HEK293T (cell line): Measurements from ENCODE around the gene GPR146.
"Not testable (repeated sequence)": the region's sequence is repeated elsewhere in the genome, so short reads cannot be mapped to it uniquely, and the experiment has no call there.

Source experiments
- CTCF ChIA-PET: fragments of 350-600 bp; formaldehyde crosslinking; extraction: SDS; loops from one replicate; lab custom pipeline; 2021; ENCODE audit warnings: antibody characterized with exemption, inconsistent platforms; lab: Yijun Ruan, JAX
- POLR2A ChIA-PET: fragments of 350-600 bp; formaldehyde crosslinking; extraction: SDS; loops from one replicate; lab custom pipeline; 2020; ENCODE audit warnings: antibody characterized with exemption, inconsistent platforms; lab: Yijun Ruan, JAX
- DNase-seq: peaks from one replicate; pipeline ENCODE4 v3.0.0; 2012; ENCODE audit warnings: mixed read lengths; ENCODE audit errors: extremely low spot score
- ARNT ChIP-seq: fragments of 450-650 bp; IDR thresholded peaks from 2 replicates; pipeline ENCODE4 v1.6.1; 2017; ENCODE audit warnings: mild to moderate bottlenecking
- BHLHE40 ChIP-seq: fragments of 450-650 bp; IDR thresholded peaks from 2 replicates; pipeline ENCODE4 v1.6.1; 2016; ENCODE audit warnings: mild to moderate bottlenecking, moderate library complexity, borderline replicate concordance
- ELF4 ChIP-seq: fragments of 450-650 bp; IDR thresholded peaks from 2 replicates; pipeline ENCODE4 v1.6.1; 2017; ENCODE audit warnings: antibody characterized with exemption
- FOXA1 ChIP-seq: fragments of 450-650 bp; IDR thresholded peaks from 2 replicates; pipeline ENCODE4 v1.6.1; 2016; ENCODE audit warnings: mild to moderate bottlenecking
- FOXK2 ChIP-seq: fragments of 450-650 bp; IDR thresholded peaks from 2 replicates; pipeline ENCODE4 v1.6.1; 2016; ENCODE audit warnings: mild to moderate bottlenecking
- FOXM1 ChIP-seq: fragments of 450-650 bp; IDR thresholded peaks from 2 replicates; pipeline ENCODE4 v1.6.1; 2017; ENCODE audit warnings: mild to moderate bottlenecking, borderline replicate concordance
- HDGF ChIP-seq: fragments of 450-650 bp; IDR thresholded peaks from 2 replicates; pipeline ENCODE4 v1.6.1; 2017; ENCODE audit warnings: antibody characterized with exemption, borderline replicate concordance
- L3MBTL2 ChIP-seq: fragments of 450-650 bp; conservative IDR thresholded peaks from 2 replicates; pipeline ENCODE4 v1.6.1; 2016; ENCODE audit warnings: mild to moderate bottlenecking
- LEF1 ChIP-seq: fragments of 450-650 bp; IDR thresholded peaks from 2 replicates; pipeline ENCODE4 v1.6.1; 2017; ENCODE audit warnings: mild to moderate bottlenecking, borderline replicate concordance
- NFRKB ChIP-seq: fragments of 450-650 bp; IDR thresholded peaks from 2 replicates; pipeline ENCODE4 v1.6.1; 2016; ENCODE audit warnings: mild to moderate bottlenecking, moderate library complexity
- SP1 ChIP-seq: fragments of 450-650 bp; IDR thresholded peaks from 2 replicates; pipeline ENCODE4 v1.6.1; 2017
- SUZ12 ChIP-seq: fragments of 450-650 bp; IDR thresholded peaks from 2 replicates; pipeline ENCODE4 v1.6.1; 2016; ENCODE audit warnings: mild to moderate bottlenecking
- TARDBP ChIP-seq: fragments of 450-650 bp; IDR thresholded peaks from 2 replicates; pipeline ENCODE4 v1.6.1; 2016
- ZNF384 ChIP-seq: fragments of 450-650 bp; IDR thresholded peaks from 2 replicates; pipeline ENCODE4 v1.6.1; 2016
- TF ChIP-seq, protein P1 (sequence below): fragments of 450-650 bp; IDR thresholded peaks from 2 replicates; pipeline ENCODE4 v1.6.1; 2016

The GPR146 gene

DNA sequence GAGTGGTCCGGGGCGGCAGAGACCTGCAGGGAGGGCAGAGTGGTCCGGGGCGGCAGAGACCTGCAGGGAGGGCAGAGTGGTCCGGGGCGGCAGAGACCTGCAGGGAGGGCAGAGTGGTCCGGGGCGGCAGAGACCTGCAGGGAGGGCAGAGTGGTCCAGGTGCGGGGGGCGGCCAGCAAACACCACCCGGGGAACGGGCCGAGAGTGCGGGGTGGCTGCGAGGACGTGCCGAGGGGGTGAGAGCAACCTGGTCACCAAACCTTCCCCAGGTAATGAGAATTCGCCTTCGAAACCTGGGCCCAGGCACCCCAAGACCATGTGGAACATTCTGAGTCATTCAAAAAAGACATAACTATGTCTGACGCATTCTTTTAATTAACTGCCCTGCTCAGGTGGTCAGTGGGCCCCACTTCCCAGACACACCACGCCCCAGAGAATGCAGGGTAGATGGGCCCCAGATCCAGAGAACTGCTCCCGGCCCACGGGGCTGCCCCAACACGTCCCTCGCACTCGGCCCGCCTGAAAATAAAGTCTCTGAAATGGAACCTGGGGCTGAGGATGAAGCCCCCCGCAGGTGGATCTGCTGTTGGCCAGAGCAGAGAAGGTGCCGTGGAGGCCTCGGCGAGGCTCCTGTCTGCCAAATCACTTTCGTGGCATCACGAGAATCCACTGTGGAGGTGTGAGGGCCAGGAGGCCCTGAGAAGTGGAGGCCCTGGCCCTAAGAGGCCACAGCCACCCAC is 12.5 kb upstream of the GPR146 start:
- no peak for DNase-seq
- POLR2A ChIA-PET: no interaction called here
- TF ChIP-seq SUZ12: no peak
- CTCF ChIA-PET: no interaction called here

DNA sequence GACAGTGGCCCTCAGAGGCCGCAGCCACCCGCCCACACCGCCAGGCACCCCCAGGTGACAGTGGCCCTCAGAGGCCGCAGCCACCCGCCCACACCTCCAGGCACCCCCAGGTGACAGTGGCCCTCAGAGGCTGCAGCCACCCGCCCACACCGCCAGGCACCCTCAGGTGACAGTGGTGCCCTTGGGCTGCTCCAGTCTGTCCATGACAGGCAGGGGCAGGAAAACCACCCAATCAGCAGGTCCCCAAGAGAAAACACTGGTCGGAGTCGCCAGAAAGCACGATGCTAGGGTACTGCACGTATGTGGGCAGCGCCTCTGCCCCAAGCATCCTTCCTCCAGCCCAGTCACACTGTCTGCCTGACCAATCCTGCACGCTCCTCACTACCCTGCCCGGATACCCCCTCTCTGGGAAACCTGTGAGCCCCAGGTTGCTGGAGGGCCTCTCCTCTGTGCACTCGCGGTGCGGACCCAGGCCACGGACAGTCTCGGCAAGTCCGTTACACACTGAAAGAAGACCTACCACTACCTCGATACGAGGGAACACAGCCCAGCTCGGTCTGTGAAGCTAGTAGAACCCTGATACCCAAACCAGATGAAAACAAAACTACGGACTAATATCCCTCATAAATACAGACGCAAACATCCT is 11.7 kb upstream of the GPR146 start:
- ChIA-PET CTCF (no interaction called here), POLR2A (no interaction called here)
- TF ChIP-seq ELF4: no peak
- TF ChIP-seq SUZ12: no peak
- no peak for TF ChIP-seq FOXA1
- TF ChIP-seq, protein P1, sequence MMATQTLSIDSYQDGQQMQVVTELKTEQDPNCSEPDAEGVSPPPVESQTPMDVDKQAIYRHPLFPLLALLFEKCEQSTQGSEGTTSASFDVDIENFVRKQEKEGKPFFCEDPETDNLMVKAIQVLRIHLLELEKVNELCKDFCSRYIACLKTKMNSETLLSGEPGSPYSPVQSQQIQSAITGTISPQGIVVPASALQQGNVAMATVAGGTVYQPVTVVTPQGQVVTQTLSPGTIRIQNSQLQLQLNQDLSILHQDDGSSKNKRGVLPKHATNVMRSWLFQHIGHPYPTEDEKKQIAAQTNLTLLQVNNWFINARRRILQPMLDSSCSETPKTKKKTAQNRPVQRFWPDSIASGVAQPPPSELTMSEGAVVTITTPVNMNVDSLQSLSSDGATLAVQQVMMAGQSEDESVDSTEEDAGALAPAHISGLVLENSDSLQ: no peak
- TF ChIP-seq ARNT: no peak
- no peak for TF ChIP-seq FOXM1
- TF ChIP-seq FOXK2: no peak
- no peak for TF ChIP-seq HDGF
- no peak for TF ChIP-seq NFRKB
- TF ChIP-seq TARDBP: no peak
- no peak for TF ChIP-seq ZNF384
- no peak for TF ChIP-seq SP1
- TF ChIP-seq BHLHE40: no peak
- no peak for TF ChIP-seq LEF1
- no peak for DNase-seq

DNA sequence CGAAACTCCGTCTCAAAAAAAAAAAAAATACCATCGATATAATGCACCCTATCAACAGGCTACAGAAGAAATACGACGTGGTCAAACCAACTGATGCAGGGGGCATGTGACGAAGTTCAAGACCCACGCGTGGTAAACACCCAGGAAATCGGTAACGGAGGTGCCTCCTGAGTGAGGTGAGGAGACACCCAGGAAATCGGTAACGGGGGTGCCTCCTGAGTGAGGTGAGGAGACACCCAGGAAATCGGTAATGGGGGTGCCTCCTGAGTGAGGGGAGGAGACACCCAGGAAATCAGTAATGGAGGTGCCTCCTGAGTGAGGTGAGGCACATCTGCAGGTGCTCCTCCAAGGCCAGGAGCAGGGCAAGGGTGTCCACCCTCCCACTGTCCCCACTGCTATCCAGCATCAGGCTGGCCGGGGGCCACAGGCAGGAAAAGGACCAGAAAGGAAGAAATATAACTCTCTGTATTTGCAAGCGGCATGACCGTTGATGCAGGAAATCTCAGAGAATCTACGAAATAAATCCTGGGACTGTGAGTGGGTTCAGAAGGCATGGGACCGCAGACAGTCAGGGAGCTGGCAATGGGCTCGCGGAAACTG is 10.7 kb upstream of the GPR146 start:
- DNase-seq: no peak
- ChIA-PET CTCF (no interaction called here), POLR2A (no interaction called here)
- TF ChIP-seq BHLHE40 (no peak), ELF4 (no peak), FOXA1 (no peak), ZNF384 (no peak), FOXM1 (no peak), LEF1 (no peak), FOXK2 (no peak), SUZ12 (no peak), HDGF (no peak), TARDBP (no peak), NFRKB (no peak)
- TF ChIP-seq, protein P1: no peak

DNA sequence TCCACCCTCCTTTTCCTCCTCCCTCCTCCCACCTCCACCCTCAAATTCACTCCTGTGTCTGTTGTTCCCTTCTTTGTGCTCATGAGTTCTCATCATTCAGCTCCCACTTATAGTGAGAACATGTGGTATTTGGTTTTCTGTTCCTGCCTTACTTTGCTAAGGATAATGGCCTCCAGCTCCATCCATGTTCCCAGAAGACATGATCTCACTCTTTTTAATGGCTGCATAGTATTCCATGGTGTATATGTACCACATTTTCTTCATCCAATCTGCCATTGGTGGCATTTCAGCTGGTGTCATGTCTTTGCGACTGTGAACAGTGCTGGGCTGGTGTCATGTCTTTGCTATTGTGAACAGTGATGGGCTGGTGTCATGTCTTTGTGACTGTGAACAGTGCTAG is 9.6 kb upstream of the GPR146 start:
- POLR2A ChIA-PET, CTCF ChIA-PET, DNase-seq: not testable (repeated sequence)

DNA sequence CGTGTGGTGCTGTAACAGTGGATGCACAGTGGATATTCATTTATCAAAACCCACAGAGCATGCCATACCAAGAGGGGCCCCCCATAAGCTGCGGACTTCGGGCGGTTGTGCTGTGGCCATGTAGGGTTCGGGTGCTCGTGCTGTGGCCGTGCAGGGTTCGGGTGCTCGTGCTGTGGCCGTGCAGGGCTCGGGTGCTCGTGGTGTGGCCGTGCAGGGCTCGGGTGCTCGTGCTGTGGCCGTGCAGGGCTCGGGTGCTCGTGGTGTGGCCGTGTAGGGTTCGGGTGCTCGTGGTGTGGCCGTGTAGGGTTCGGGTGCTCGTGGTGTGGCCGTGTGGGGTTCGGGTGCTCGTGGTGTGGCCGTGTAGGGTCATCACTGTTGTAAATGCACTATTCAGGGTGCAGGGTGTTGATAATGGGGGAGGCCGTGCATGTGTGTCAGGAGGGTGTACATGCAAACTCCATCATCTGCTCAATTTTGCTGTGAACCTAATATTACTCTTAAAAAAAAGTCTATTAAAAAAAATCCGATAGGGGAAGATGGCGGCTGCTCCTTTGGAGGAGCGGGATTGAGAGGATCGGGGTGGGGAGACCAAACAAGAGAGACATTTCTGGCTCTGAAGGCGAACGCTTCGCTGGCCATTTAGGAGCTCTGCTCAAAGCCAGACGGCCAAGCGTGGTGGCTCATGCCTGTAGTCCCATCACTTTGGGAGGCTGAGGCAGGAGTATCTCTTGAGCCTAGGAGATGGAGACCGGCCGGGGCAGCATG is 8.0 kb upstream of the GPR146 start:
- CTCF ChIA-PET, DNase-seq, POLR2A ChIA-PET: not testable (repeated sequence)

DNA sequence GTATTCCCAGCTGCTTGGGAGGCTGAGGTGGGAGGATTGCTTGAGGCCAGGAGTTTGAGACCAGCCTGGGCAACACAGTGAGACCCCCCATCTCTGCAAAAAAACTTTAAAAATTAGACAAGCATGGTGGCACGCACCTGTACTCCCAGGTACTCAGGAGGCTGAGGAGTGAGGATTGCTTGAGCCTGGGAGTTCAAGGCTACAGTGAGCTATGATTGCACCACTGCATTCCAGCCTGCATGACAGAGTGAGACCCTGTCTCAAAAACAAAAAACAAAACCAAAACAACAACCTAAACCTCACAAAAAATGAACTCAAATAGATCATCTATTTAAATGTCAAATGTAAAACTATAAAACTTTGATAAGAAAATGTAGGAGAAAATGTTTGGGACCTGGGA is 4.1 kb upstream of the GPR146 start:
- POLR2A ChIA-PET, CTCF ChIA-PET: not testable (repeated sequence)

DNA sequence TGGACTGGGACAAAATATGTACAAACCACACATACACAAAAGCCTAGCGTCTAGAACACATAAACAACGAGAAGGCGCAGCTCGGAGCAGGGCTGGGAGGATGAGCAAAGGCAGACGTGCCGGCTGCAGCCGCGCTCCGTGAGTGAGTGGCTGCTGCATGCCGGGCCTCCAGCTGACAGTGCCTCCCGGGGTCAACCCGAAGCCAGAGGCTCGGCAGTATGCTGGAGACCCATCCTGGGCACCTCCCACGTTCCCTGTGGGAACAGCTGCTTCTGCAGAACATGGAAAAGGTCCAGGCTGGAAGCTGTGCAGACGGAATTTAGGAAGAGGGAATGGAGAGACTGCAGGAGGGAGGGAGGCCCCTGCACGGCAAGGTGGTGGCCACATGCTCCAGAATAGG is 3.6 kb upstream of the GPR146 start:
- POLR2A ChIA-PET: no interaction called here
- CTCF ChIA-PET: no interaction called here
- peak; percentile 36 for DNase-seq

More for the DNA sequence above, 4.1 kb upstream of the GPR146 start:
- DNase-seq: not testable (repeated sequence)

More for the DNA sequence above, 3.6 kb upstream of the GPR146 start:
- TF ChIP-seq LEF1 (no peak), SP1 (no peak), FOXA1 (no peak), ELF4 (no peak), ZNF384 (no peak), NFRKB (no peak), HDGF (no peak), FOXM1 (no peak), L3MBTL2 (no peak)
- TF ChIP-seq, protein P1: no peak
